Measurements from ENCODE around the gene RBMS3. TPM values are rescaled to one million over a fixed set of nuclear protein-coding genes. Genes with fewer than 3 reads are reported as not detected.

RBMS3 gene
- total and polyA plus RNA-seq, 2 of the 13 experiments (the other 11 are each of a cell fraction or from before 2014, with no cell fraction given), result not detected

DNA sequence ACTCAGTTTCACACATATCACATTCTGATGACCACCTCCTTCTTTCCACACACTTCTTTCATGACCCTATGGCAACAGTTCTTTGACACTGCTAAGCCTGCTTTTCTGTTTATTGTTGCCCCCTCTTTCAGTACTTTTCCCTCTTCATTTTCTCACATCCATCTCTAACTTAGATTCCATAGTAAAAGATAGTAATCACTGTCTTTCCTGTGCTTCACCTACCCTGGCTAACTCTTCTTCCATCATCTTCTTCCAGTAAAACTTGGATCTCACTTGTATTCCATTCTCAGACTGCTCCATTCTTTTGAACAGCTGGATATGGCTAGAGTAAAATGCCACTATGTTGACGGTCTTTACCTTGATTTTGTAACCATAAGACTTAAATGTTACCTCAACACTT, 692.9 kb downstream of the RBMS3 start (continued):
- TF ChIP-seq, protein P1, sequence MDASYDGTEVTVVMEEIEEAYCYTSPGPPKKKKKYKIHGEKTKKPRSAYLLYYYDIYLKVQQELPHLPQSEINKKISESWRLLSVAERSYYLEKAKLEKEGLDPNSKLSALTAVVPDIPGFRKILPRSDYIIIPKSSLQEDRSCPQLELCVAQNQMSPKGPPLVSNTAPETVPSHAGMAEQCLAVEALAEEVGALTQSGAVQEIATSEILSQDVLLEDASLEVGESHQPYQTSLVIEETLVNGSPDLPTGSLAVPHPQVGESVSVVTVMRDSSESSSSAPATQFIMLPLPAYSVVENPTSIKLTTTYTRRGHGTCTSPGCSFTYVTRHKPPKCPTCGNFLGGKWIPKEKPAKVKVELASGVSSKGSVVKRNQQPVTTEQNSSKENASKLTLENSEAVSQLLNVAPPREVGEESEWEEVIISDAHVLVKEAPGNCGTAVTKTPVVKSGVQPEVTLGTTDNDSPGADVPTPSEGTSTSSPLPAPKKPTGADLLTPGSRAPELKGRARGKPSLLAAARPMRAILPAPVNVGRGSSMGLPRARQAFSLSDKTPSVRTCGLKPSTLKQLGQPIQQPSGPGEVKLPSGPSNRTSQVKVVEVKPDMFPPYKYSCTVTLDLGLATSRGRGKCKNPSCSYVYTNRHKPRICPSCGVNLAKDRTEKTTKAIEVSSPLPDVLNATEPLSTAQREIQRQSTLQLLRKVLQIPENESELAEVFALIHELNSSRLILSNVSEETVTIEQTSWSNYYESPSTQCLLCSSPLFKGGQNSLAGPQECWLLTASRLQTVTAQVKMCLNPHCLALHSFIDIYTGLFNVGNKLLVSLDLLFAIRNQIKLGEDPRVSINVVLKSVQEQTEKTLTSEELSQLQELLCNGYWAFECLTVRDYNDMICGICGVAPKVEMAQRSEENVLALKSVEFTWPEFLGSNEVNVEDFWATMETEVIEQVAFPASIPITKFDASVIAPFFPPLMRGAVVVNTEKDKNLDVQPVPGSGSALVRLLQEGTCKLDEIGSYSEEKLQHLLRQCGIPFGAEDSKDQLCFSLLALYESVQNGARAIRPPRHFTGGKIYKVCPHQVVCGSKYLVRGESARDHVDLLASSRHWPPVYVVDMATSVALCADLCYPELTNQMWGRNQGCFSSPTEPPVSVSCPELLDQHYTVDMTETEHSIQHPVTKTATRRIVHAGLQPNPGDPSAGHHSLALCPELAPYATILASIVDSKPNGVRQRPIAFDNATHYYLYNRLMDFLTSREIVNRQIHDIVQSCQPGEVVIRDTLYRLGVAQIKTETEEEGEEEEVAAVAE (CRISPR knock-in tag; IDR thresholded peaks at IDR 0.05; ENCODE audit: borderline replicate concordance), result no peak
- no peak for TF ChIP-seq ZFYVE20 (CRISPR knock-in tag; IDR thresholded peaks at IDR 0.05; ENCODE audit: borderline replicate concordance, low read depth)
- TF ChIP-seq KDM5B (CRISPR knock-in tag; IDR thresholded peaks at IDR 0.05; ENCODE audit: borderline replicate concordance), result no peak
- no peak for TF ChIP-seq ZNF484 (CRISPR knock-in tag; IDR thresholded peaks at IDR 0.05; ENCODE audit: borderline replicate concordance, low read depth)
- no peak for TF ChIP-seq POLR2AphosphoS2 (IDR thresholded peaks at IDR 0.05; ENCODE audit: low read depth, low read length)
- no peak for TF ChIP-seq NFE2L2 (IDR thresholded peaks at IDR 0.05; ENCODE audit: low read length)
- TF ChIP-seq ZSCAN9 (CRISPR knock-in tag; IDR thresholded peaks at IDR 0.05; ENCODE audit: borderline replicate concordance), result no peak
- TF ChIP-seq YY1 (IDR thresholded peaks at IDR 0.05; ENCODE audit: insufficient read depth, insufficient replicate concordance, low read depth, low read length), result no peak
- TF ChIP-seq KLF9 (CRISPR knock-in tag; IDR thresholded peaks at IDR 0.05; ENCODE audit: low read depth), result no peak
- no peak for TF ChIP-seq KLF12 (CRISPR knock-in tag; IDR thresholded peaks at IDR 0.05; ENCODE audit: borderline replicate concordance)
- no peak for TF ChIP-seq ZNF432 (CRISPR knock-in tag; IDR thresholded peaks at IDR 0.05; ENCODE audit: borderline replicate concordance)
- TF ChIP-seq CENPT (CRISPR knock-in tag; IDR thresholded peaks at IDR 0.05; ENCODE audit: low read depth), result no peak
- TF ChIP-seq PRMT3 (CRISPR knock-in tag; IDR thresholded peaks at IDR 0.05; ENCODE audit: borderline replicate concordance, low read depth), result no peak
- TF ChIP-seq CTCF (CRISPR knock-in tag; IDR thresholded peaks at IDR 0.05), result no peak
